ENCODE measurements around the gene ATN1.
A peak's percentile ranks its signal among the peaks of the same experiment; 100 is the strongest.

The ATN1 gene

DNA sequence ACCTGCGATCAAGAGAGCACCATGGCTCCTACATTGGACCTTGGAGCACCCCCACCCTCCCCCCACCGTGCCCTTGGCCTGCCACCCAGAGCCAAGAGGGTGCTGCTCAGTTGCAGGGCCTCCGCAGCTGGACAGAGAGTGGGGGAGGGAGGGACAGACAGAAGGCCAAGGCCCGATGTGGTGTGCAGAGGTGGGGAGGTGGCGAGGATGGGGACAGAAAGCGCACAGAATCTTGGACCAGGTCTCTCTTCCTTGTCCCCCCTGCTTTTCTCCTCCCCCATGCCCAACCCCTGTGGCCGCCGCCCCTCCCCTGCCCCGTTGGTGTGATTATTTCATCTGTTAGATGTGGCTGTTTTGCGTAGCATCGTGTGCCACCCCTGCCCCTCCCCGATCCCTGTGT is 14.0 kb downstream of the ATN1 start:
- DNase-seq (ENCODE audit: extremely low read depth, insufficient read length): no peak
- H3K36me3 ChIP-seq (ENCODE audit: control insufficient read depth, insufficient read depth, low read length): no peaks in the 10 kb centered on the region; the same call in 1 of the 2 replicates
- no peak overlapping the region for H3K4me3 ChIP-seq (replicated peaks; ENCODE audit: low read depth, low read length)
- H3K27me3 ChIP-seq (replicated peaks; ENCODE audit: control insufficient read depth, insufficient read depth, low read length): no peaks in the 10 kb centered on the region
- TF ChIP-seq, protein P1, sequence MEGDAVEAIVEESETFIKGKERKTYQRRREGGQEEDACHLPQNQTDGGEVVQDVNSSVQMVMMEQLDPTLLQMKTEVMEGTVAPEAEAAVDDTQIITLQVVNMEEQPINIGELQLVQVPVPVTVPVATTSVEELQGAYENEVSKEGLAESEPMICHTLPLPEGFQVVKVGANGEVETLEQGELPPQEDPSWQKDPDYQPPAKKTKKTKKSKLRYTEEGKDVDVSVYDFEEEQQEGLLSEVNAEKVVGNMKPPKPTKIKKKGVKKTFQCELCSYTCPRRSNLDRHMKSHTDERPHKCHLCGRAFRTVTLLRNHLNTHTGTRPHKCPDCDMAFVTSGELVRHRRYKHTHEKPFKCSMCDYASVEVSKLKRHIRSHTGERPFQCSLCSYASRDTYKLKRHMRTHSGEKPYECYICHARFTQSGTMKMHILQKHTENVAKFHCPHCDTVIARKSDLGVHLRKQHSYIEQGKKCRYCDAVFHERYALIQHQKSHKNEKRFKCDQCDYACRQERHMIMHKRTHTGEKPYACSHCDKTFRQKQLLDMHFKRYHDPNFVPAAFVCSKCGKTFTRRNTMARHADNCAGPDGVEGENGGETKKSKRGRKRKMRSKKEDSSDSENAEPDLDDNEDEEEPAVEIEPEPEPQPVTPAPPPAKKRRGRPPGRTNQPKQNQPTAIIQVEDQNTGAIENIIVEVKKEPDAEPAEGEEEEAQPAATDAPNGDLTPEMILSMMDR (IDR thresholded peaks at IDR 0.05; ENCODE audit: insufficient read depth, low read length, poor library complexity, severe bottlenecking): no peak

DNA sequence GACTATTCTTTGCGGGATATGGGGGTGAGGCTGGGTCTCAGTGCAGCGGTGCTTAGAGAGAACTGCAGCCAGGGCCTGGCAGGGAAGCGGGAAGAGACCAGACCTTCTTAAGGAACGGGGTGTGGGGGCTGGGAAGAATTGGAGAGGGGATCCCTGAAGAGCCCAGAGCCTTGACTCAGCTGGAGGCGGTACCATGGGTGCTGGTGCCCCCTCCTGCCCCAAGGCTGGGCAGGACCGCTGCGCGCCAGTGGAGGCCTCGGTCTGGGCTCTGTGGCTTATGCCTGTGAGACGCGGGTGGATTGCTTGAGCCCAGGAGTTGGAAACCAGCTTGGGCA is 14.5 kb downstream of the ATN1 start:
- H3K36me3 ChIP-seq (ENCODE audit: control insufficient read depth, insufficient read depth, low read length): no peaks in the 10 kb centered on the region; the same call in 1 of the 2 replicates
- no peak overlapping the region for H3K4me3 ChIP-seq (replicated peaks; ENCODE audit: low read depth, low read length)
- DNase-seq (ENCODE audit: extremely low read depth, insufficient read length): no peak
- no peaks in the 10 kb centered on the region for H3K27me3 ChIP-seq (replicated peaks; ENCODE audit: control insufficient read depth, insufficient read depth, low read length)
- TF ChIP-seq, protein P1 (IDR thresholded peaks at IDR 0.05; ENCODE audit: insufficient read depth, low read length, poor library complexity, severe bottlenecking): no peak

DNA sequence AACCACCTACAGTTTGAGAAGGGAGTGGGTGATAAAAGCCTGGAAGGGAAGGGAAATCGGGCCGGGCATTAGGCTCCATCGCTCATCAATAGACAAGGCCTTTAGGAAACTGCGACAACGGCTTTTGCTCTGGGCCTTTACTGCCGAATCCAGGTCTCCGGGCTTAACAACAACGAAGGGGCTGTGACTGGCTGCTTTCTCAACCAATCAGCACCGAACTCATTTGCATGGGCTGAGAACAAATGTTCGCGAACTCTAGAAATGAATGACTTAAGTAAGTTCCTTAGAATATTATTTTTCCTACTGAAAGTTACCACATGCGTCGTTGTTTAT is 15.6 kb downstream of the ATN1 start:
- Histone ChIP-seq H3K36me3 (ENCODE audit: control insufficient read depth, insufficient read depth, low read length) (no peaks in the 10 kb centered on the region; the same call in 1 of the 2 replicates), H3K4me3 (replicated peaks; ENCODE audit: low read depth, low read length) (peak overlapping the region; percentile 72), H3K27me3 (replicated peaks; ENCODE audit: control insufficient read depth, insufficient read depth, low read length) (no peaks in the 10 kb centered on the region)
- no peak for DNase-seq (ENCODE audit: extremely low read depth, insufficient read length)
- TF ChIP-seq, protein P1 (IDR thresholded peaks at IDR 0.05; ENCODE audit: insufficient read depth, low read length, poor library complexity, severe bottlenecking): no peak

- TF ChIP-seq, protein P1 (IDR thresholded peaks at IDR 0.05; ENCODE audit: insufficient read depth, low read length, poor library complexity, severe bottlenecking): no peak
- Histone ChIP-seq H3K27me3 (replicated peaks; ENCODE audit: control insufficient read depth, insufficient read depth, low read length) (no peaks in the 10 kb centered on the region), H3K36me3 (ENCODE audit: control insufficient read depth, insufficient read depth, low read length) (no peaks in the 10 kb centered on the region; the same call in 1 of the 2 replicates), H3K4me3 (replicated peaks; ENCODE audit: low read depth, low read length) (peak within 1 kb of the TSS; percentile 72)
- DNase-seq (ENCODE audit: extremely low read depth, insufficient read length): peak; percentile 98
These were observed 16.1 kb downstream of the ATN1 start, which contains the start of the genes C12orf57 and RNU7-1 for GRCh38 chr12:6943722-6944380. C12orf57 (plus strand) TSS chr12:6944022; CDS start chr12:6944122, 100 bp downstream. RNU7-1 (plus strand) TSS chr12:6943816.

DNA sequence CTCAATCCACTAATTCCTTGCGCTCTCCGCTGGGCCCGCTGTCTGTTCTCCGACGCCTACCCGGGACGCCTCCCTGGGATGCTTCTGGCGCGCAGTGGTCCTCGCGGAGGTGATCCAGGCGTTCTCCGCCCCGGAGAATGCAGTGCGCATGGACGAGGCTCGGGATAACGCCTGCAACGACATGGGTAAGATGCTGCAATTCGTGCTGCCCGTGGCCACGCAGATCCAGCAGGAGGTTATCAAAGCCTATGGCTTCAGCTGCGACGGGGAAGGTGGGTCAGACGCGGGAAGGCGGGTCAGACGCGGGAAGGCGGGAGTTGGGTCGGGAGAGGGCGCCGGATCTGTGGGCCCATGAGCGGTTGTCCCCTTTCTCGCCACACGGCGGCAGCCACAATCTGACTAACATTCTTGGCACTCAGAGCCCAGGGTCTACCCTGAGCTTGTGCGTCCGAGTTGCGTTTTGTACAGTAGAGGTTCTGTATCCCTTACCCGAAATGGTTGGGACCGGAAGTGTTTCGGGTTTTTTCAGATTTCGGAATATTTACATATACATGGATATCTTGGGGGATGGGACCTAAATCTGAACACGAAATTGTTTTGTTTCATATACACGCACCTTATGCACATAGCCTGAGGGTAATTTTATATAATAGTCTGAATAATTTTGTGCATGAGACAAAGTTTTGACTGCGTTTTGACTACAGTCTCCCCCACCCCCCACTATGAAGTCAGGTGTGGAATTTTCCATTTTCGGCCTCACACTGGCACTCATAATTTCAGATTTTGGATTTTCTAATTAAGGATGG is 16.8 kb downstream of the ATN1 start:
- peak overlapping the region; percentile 72 for H3K4me3 ChIP-seq (replicated peaks; ENCODE audit: low read depth, low read length)
- no peak for DNase-seq (ENCODE audit: extremely low read depth, insufficient read length)
- H3K27me3 ChIP-seq (replicated peaks; ENCODE audit: control insufficient read depth, insufficient read depth, low read length): no peaks in the 10 kb centered on the region
- H3K36me3 ChIP-seq (ENCODE audit: control insufficient read depth, insufficient read depth, low read length): no peaks in the 10 kb centered on the region
- TF ChIP-seq, protein P1 (IDR thresholded peaks at IDR 0.05; ENCODE audit: insufficient read depth, low read length, poor library complexity, severe bottlenecking): peak; percentile 95
